ENCODE data around the gene KNTC1.
"Not testable (repeated sequence)": the region's sequence is repeated elsewhere in the genome, so short reads cannot be mapped to it uniquely, and the experiment has no call there.

Gene KNTC1

GRCh38 chr12:122499991-122500684 lies 26.9 kb upstream of the KNTC1 start:
- Histone ChIP-seq H3K27me3 (ENCODE audit: control insufficient read depth, insufficient read depth, low read length) (no peaks in the 10 kb centered on the region), H3K36me3 (ENCODE audit: control insufficient read depth, insufficient read depth, low read length) (no peaks in the 10 kb centered on the region), H3K4me1 (ENCODE audit: control insufficient read depth, insufficient read depth, low read length) (peaks cover 5% of the 10 kb centered on the region), H3K9me3 (ENCODE audit: control insufficient read depth, low read length) (no peaks in the 10 kb centered on the region), H3K9ac (ENCODE audit: low read length) (peak overlapping the region; percentile 99), H3K4me3 (ENCODE audit: low read length) (peak overlapping the region; percentile 98)

- Histone ChIP-seq H3K4me1 (ENCODE audit: control insufficient read depth, insufficient read depth, low read length) (peaks cover 5% of the 10 kb centered on the region), H3K36me3 (ENCODE audit: control insufficient read depth, insufficient read depth, low read length) (peaks cover 2% of the 10 kb centered on the region), H3K27me3 (ENCODE audit: control insufficient read depth, insufficient read depth, low read length) (no peaks in the 10 kb centered on the region), H3K9me3 (ENCODE audit: control insufficient read depth, low read length) (no peaks in the 10 kb centered on the region), H3K9ac (ENCODE audit: low read length) (peak within 1 kb of the TSS; percentile 99), H3K4me3 (ENCODE audit: low read length) (peak within 1 kb of the TSS; percentile 98)
Measured at GRCh38 chr12:122500685-122501488, 26.2 kb upstream of the KNTC1 start, which contains the start of gene ZCCHC8. Gene ZCCHC8 (minus strand): TSS chr12:122500932. CDS start chr12:122500840, 92 bp downstream.

- H3K4me3 ChIP-seq (ENCODE audit: low read length): no peak overlapping the region
- H3K36me3 ChIP-seq (ENCODE audit: control insufficient read depth, insufficient read depth, low read length): peaks cover 8% of the 10 kb centered on the region
Measured at GRCh38 chr12:122501489-122501989, 25.5 kb upstream of the KNTC1 start.

DNA sequence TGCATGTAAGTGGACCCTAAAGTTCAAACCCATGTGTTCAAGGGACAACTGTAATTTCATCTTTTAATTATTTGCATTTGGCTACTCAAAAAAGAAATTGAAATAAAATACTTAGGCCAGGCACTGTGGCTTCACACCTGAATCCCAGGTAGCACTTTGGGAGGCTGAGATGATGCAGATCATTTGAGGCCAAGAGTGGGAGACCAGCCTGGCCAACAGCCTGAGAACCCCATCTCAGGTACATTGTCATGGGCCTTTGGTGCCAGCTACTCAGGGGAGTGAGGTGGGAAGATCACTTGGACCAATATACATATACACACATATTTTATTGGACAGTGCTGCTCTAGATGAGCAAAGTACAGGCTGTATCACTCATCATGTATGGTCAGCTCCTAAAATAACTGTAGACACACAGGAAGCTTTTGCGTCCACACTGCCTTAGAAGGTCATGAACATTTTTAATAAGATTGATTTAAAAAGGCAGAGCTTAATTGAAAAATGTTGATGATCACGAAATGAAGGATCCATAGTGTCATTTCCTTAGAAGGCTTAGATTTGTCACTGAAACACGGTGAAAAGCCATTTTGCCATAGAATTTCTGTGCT lies 23.8 kb upstream of the KNTC1 start:
- Histone ChIP-seq H3K9me3 (ENCODE audit: control insufficient read depth, low read length) (no peaks in the 10 kb centered on the region), H3K4me1 (ENCODE audit: control insufficient read depth, insufficient read depth, low read length) (peaks cover 5% of the 10 kb centered on the region), H3K36me3 (ENCODE audit: control insufficient read depth, insufficient read depth, low read length) (peaks cover 11% of the 10 kb centered on the region), H3K4me3 (ENCODE audit: low read length) (no peak overlapping the region), H3K9ac (ENCODE audit: low read length) (no peak overlapping the region), H3K27me3 (ENCODE audit: control insufficient read depth, insufficient read depth, low read length) (no peaks in the 10 kb centered on the region)

More at GRCh38 chr12:122501489-122501989, 25.5 kb upstream of the KNTC1 start:
- Histone ChIP-seq H3K9ac (ENCODE audit: low read length) (peak overlapping the region; percentile 99), H3K4me1 (ENCODE audit: control insufficient read depth, insufficient read depth, low read length) (peaks cover 5% of the 10 kb centered on the region), H3K27me3 (ENCODE audit: control insufficient read depth, insufficient read depth, low read length) (no peaks in the 10 kb centered on the region), H3K9me3 (ENCODE audit: control insufficient read depth, low read length) (no peaks in the 10 kb centered on the region)

GRCh38 chr12:122503783-122504590 lies 23.1 kb upstream of the KNTC1 start:
- Histone ChIP-seq H3K4me3 (ENCODE audit: low read length) (no peak overlapping the region), H3K36me3 (ENCODE audit: control insufficient read depth, insufficient read depth, low read length) (peaks cover 12% of the 10 kb centered on the region), H3K4me1 (ENCODE audit: control insufficient read depth, insufficient read depth, low read length) (peaks cover 5% of the 10 kb centered on the region), H3K9ac (ENCODE audit: low read length) (no peak overlapping the region), H3K27me3 (ENCODE audit: control insufficient read depth, insufficient read depth, low read length) (no peaks in the 10 kb centered on the region), H3K9me3 (ENCODE audit: control insufficient read depth, low read length) (no peaks in the 10 kb centered on the region)

GRCh38 chr12:122505419-122506051 lies 21.5 kb upstream of the KNTC1 start:
- Histone ChIP-seq H3K36me3 (ENCODE audit: control insufficient read depth, insufficient read depth, low read length) (peaks cover 16% of the 10 kb centered on the region), H3K9me3 (ENCODE audit: control insufficient read depth, low read length) (no peaks in the 10 kb centered on the region), H3K27me3 (ENCODE audit: control insufficient read depth, insufficient read depth, low read length) (no peaks in the 10 kb centered on the region), H3K9ac (ENCODE audit: low read length) (no peak overlapping the region), H3K4me1 (ENCODE audit: control insufficient read depth, insufficient read depth, low read length) (peaks cover 5% of the 10 kb centered on the region), H3K4me3 (ENCODE audit: low read length) (no peak overlapping the region)

DNA sequence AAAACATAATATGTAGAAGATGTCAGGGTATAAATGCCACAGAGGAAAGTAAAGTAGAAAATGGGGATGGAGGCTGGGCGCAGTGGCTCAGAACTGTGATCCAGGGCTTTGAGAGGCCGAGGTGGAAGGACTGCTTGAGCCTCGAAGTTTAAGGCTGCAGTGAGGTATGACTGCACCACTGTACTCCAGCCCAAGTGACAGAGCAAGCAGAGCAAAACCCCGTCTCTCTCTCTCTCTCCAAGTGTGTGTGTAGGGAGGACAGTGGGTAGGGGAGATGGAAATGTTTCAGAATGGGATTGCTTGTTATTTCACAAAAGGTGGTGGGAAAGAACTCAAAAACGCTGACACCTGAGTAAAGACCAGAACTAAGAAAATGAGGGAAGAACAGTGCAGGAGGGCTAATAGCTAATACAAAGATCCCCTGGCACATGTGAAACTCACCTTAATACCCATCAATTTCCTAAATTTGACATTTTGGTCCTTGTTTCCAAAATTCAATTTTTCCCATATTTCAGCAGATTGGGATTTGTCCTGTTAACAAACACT lies 20.6 kb upstream of the KNTC1 start:
- Histone ChIP-seq H3K4me1 (ENCODE audit: control insufficient read depth, insufficient read depth, low read length) (peaks cover under 1% of the 10 kb centered on the region), H3K9me3 (ENCODE audit: control insufficient read depth, low read length) (no peaks in the 10 kb centered on the region), H3K27me3 (ENCODE audit: control insufficient read depth, insufficient read depth, low read length) (no peaks in the 10 kb centered on the region), H3K36me3 (ENCODE audit: control insufficient read depth, insufficient read depth, low read length) (peaks cover 20% of the 10 kb centered on the region), H3K4me3 (ENCODE audit: low read length) (no peak overlapping the region), H3K9ac (ENCODE audit: low read length) (no peak overlapping the region)

DNA sequence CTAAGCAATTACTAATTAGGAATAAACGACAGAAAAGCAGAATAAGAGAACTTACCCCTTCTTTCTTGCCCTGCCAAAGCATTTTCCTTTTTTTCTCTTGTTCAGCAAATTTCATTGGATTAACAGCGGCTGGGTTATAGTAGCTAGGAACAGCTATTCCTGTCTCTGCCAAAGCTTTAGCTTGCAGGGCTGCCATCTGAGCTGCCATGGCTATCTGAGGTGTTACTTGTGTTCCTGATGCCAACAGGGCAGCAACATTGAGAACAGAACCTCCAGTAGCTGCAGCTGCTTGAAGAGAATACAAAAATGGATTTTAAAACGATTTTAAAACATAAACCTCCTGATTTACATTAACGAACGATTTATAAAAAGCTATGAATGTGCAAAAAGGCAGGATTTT lies 18.9 kb upstream of the KNTC1 start:
- H3K4me3 ChIP-seq (ENCODE audit: low read length): no peak overlapping the region
- peaks cover 28% of the 10 kb centered on the region for H3K36me3 ChIP-seq (ENCODE audit: control insufficient read depth, insufficient read depth, low read length)
- H3K27me3 ChIP-seq (ENCODE audit: control insufficient read depth, insufficient read depth, low read length): no peaks in the 10 kb centered on the region
- no peak overlapping the region for H3K9ac ChIP-seq (ENCODE audit: low read length)
- H3K9me3 ChIP-seq (ENCODE audit: control insufficient read depth, low read length): no peaks in the 10 kb centered on the region
- H3K4me1 ChIP-seq (ENCODE audit: control insufficient read depth, insufficient read depth, low read length): no peaks in the 10 kb centered on the region

DNA sequence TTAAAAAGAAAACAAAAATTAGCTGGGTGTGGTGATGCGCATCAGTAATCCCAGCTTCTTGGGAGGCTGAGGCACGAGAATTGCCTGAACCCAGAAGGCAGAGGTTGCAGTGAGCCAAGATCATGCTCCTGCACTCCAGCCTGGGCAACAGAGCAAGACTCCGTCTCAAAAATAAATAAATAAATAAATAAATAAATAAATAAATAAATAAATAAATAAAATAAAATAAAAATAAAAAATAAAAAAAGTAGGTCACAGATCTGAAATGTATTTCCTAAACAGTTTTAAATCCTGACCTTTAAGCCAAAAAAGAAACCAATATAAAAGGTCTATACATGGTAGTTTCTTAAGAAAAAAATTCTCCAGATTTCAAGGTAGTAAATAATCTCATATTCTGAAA lies 14.0 kb upstream of the KNTC1 start:
- H3K27me3 ChIP-seq (ENCODE audit: control insufficient read depth, insufficient read depth, low read length); H3K9me3 ChIP-seq (ENCODE audit: control insufficient read depth, low read length); H3K9ac ChIP-seq (ENCODE audit: low read length); H3K4me1 ChIP-seq (ENCODE audit: control insufficient read depth, insufficient read depth, low read length); H3K4me3 ChIP-seq (ENCODE audit: low read length): not testable (repeated sequence)
- peaks cover 28% of the 10 kb centered on the region for H3K36me3 ChIP-seq (ENCODE audit: control insufficient read depth, insufficient read depth, low read length)

DNA sequence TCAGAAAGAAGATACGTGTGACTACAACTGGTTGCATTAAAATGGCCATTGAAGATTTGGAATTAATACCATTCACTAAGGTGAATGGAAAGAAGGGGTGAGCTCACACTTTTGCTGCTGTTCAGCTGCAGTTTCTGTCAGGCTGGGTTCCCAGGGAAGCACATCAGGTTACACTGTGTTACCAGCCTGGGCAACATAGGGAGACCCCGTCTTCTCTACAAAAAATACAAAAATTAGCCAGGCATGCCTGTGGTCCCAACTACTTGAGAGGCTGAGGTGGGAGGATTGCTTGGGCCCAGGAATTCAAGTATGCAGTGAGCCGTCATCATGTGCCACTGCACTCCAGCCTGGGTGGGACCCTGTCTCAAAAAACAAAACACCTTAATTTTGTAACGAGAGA lies 13.4 kb upstream of the KNTC1 start:
- Histone ChIP-seq H3K9ac (ENCODE audit: low read length) (no peak overlapping the region), H3K9me3 (ENCODE audit: control insufficient read depth, low read length) (no peaks in the 10 kb centered on the region), H3K36me3 (ENCODE audit: control insufficient read depth, insufficient read depth, low read length) (peaks cover 24% of the 10 kb centered on the region), H3K4me3 (ENCODE audit: low read length) (no peak overlapping the region), H3K4me1 (ENCODE audit: control insufficient read depth, insufficient read depth, low read length) (no peaks in the 10 kb centered on the region), H3K27me3 (ENCODE audit: control insufficient read depth, insufficient read depth, low read length) (no peaks in the 10 kb centered on the region)

DNA sequence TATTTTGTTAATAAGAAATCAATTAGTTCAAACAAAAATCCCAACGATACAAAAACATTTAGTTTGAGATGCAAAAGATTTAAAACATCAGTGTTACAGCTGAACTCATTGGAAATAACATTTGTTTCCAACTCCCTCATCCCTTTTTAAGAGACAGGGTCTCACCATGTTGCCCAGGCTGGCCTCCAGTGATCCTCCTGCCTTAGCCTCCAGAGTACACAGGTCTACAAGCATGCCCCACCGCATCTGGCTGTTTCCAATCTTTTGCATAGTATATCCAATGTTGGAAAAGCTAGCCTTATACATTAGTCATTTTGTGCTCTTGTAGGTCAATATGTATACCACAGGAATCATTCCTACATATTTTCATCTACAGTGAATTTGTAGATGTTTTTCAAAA lies 11.8 kb upstream of the KNTC1 start:
- no peaks in the 10 kb centered on the region for H3K9me3 ChIP-seq (ENCODE audit: control insufficient read depth, low read length)
- H3K9ac ChIP-seq (ENCODE audit: low read length): no peak overlapping the region
- H3K36me3 ChIP-seq (ENCODE audit: control insufficient read depth, insufficient read depth, low read length): peaks cover 22% of the 10 kb centered on the region
- no peaks in the 10 kb centered on the region for H3K27me3 ChIP-seq (ENCODE audit: control insufficient read depth, insufficient read depth, low read length)
- no peaks in the 10 kb centered on the region for H3K4me1 ChIP-seq (ENCODE audit: control insufficient read depth, insufficient read depth, low read length)
- no peak overlapping the region for H3K4me3 ChIP-seq (ENCODE audit: low read length)
